GM13976 (cell line): ENCODE data around the gene RPS21.

ENCODE experiments used
- DNase-seq: peaks from one replicate; pipeline ENCODE4 v3.0.0; 2012; ENCODE audit warnings: low spot score
- CTCF ChIP-seq: IDR thresholded peaks from 2 replicates; pipeline ENCODE4 v1.5.1; 2012; ENCODE audit warnings: borderline replicate concordance, mild to moderate bottlenecking; ENCODE audit not compliant: insufficient read depth; ENCODE audit errors: extremely low read depth, missing control alignments, control extremely low read depth
- in situ Hi-C: fragments of 300-500 bp; cut with MboI; formaldehyde crosslinking; loops from one replicate; pipeline ENCODE4 v1.12.0; 2022; ENCODE audit warnings: low sequenced_read_pairs, mixed read lengths, inconsistent platforms; ENCODE audit not compliant: unreplicated experiment

Gene RPS21

GRCh38 chr20:62366370-62367135 lies 20.4 kb upstream of the RPS21 start:
- DNase-seq = no peak
- in situ Hi-C loops = no loop called here
- TF ChIP-seq CTCF = no peak

GRCh38 chr20:62367136-62367632 lies 19.7 kb upstream of the RPS21 start, which contains the start of gene LAMA5:
LAMA5 (minus strand) TSS chr20:62367312; CDS start chr20:62367245, 67 bp downstream.
- DNase-seq = peak; percentile 85
- no peak for TF ChIP-seq CTCF
- in situ Hi-C loops = no loop called here

- DNase-seq = no peak
- no peak for TF ChIP-seq CTCF
- in situ Hi-C loops = no loop called here
Observed at GRCh38 chr20:62367633-62368391, 19.1 kb upstream of the RPS21 start.

GRCh38 chr20:62368392-62368975 lies 18.4 kb upstream of the RPS21 start:
- no peak for DNase-seq
- in situ Hi-C loops = no loop called here
- TF ChIP-seq CTCF = no peak

GRCh38 chr20:62368976-62369814 lies 17.7 kb upstream of the RPS21 start:
- TF ChIP-seq CTCF = peak; percentile 7
- in situ Hi-C loops = no loop called here
- DNase-seq = peak; percentile 66

- no peak for DNase-seq
- TF ChIP-seq CTCF = no peak
- in situ Hi-C loops = no loop called here
Observed at GRCh38 chr20:62369815-62370114, 17.1 kb upstream of the RPS21 start.
